ENCODE measurements around the gene NLE1. TPM values are rescaled to one million over a fixed set of nuclear protein-coding genes. Genes with fewer than 3 reads are reported as not detected.
"Not testable (repeated sequence)": the region's sequence is repeated elsewhere in the genome, so short reads cannot be mapped to it uniquely, and the experiment has no call there.

NLE1 gene
- total RNA-seq, 2 donors from 2014 or later = 12.5 to 17.7 TPM

DNA sequence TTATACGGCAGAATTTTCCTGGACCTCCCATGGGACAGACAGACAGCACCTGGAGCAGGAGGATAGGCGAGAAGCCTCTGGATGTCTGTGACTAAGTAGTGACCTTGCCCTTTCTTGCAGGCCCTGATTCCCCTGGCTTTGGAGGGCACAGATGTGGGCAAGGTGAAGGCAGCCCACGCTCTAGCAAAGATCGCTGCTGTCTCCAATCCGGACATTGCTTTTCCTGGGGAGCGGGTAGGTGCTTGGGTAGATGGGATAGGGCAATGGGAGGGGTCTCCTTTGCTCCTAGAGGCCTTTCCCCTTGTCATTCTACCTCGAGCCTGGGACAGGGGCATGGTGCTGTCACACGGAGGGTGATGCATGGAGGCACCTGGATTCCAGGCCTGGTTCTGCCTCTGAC, 34.8 kb upstream of the NLE1 start:
- intact Hi-C loops (cut with DNase I) = no loop called here
- Histone ChIP-seq H3K36me3 (no peaks in the 10 kb centered on the region), H3K9me3 (no peaks in the 10 kb centered on the region), H3K27ac (no peak overlapping the region), H3K27me3 (replicated peaks; ENCODE audit: insufficient read depth) (no peaks in the 10 kb centered on the region), H3K4me1 (replicated peaks) (no peaks in the 10 kb centered on the region), H3K4me3 (no peak overlapping the region)
- 69% methylated on average over 8 of the region's 8 CpGs for WGBS
- TF ChIP-seq POLR2AphosphoS5 (IDR thresholded peaks at IDR 0.05) (no peak), POLR2A (IDR thresholded peaks at IDR 0.05) (no peak)
- TF ChIP-seq, protein P1, sequence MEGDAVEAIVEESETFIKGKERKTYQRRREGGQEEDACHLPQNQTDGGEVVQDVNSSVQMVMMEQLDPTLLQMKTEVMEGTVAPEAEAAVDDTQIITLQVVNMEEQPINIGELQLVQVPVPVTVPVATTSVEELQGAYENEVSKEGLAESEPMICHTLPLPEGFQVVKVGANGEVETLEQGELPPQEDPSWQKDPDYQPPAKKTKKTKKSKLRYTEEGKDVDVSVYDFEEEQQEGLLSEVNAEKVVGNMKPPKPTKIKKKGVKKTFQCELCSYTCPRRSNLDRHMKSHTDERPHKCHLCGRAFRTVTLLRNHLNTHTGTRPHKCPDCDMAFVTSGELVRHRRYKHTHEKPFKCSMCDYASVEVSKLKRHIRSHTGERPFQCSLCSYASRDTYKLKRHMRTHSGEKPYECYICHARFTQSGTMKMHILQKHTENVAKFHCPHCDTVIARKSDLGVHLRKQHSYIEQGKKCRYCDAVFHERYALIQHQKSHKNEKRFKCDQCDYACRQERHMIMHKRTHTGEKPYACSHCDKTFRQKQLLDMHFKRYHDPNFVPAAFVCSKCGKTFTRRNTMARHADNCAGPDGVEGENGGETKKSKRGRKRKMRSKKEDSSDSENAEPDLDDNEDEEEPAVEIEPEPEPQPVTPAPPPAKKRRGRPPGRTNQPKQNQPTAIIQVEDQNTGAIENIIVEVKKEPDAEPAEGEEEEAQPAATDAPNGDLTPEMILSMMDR (IDR thresholded peaks at IDR 0.05) = no peak
- DNase-seq (ENCODE audit: low spot score) = no peak

DNA sequence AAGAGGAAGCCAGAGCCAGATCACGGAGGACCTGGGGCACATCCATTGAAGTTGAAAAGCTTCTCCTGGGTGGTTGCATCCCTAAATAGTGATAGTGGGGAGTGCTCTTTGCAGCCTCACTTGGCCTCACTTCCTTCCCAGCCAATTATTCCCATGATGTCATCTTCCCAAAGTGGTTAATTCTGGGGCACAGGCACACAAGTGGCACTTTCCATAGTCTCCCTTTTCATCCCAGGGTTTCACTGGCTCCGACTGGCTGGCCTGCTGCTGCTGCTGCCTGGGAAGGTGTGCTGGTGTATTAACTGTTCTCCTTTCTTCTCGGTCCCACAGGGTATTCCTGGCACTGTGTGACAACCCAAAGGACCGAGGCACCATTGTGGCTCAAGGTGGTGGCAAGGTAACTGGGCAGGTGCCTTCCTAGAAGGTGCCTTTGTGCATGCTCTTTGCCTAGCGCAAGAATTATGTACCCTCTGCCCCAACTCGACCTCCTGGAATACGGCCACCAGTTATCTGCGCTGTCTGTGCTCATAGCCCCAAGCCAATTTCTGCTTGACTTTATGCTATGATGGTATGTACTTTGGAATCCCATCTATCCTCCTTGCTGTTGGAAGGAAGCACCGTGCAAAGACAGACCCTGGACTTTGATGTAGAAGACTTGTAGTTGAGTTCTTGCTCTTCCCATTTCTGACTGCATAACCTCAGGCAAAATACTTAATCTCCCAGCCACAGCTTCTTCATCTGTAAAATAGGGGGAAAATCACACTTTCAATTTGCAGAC, 33.7 kb upstream of the NLE1 start:
- no peak for TF ChIP-seq POLR2AphosphoS5 (IDR thresholded peaks at IDR 0.05)
- TF ChIP-seq, protein P1 (IDR thresholded peaks at IDR 0.05) = no peak
- no peak for TF ChIP-seq POLR2A (IDR thresholded peaks at IDR 0.05)
- Histone ChIP-seq H3K27me3 (replicated peaks; ENCODE audit: insufficient read depth) (no peaks in the 10 kb centered on the region), H3K9me3 (no peaks in the 10 kb centered on the region), H3K4me1 (replicated peaks) (no peaks in the 10 kb centered on the region), H3K27ac (no peak overlapping the region), H3K36me3 (no peaks in the 10 kb centered on the region), H3K4me3 (no peak overlapping the region)
- WGBS = 74% methylated on average over 9 of the region's 9 CpGs
- DNase-seq (ENCODE audit: low spot score) = no peak
- intact Hi-C loops (cut with DNase I) = no loop called here

DNA sequence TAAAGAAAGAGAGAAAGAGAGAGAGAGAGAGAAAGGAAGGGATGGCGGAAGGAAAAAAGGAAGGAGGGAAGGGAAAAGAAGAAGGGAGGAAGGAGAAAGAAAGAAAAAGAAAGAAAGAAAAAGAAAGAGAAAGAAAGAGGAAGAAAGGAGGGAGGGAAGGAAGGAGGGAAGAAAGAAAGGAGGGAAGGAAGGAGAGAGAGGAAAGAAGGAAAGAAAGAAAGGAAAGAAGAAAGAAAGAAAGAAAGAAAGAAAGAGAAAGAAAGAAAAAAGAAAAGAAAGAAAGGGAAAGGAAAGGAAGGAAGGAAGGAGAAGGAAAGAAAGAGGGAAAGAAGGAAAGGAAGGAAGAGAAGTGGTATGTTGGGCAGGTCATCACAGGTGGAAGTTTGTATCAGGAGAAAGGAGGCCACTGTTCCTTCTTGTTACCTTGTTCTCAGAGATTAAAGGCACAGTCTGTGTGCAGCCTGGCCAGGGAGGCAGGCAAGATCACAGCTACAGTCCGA, 32.8 kb upstream of the NLE1 start:
- Histone ChIP-seq H3K27ac (no peak overlapping the region), H3K27me3 (replicated peaks; ENCODE audit: insufficient read depth) (no peaks in the 10 kb centered on the region), H3K36me3 (no peaks in the 10 kb centered on the region), H3K4me1 (replicated peaks) (no peaks in the 10 kb centered on the region), H3K9me3 (no peaks in the 10 kb centered on the region), H3K4me3 (no peak overlapping the region)
- no peak for TF ChIP-seq POLR2AphosphoS5 (IDR thresholded peaks at IDR 0.05)
- TF ChIP-seq, protein P1 (IDR thresholded peaks at IDR 0.05) = no peak
- 75% methylated on average over 2 of the region's 2 CpGs for WGBS
- intact Hi-C loops (cut with DNase I) = loop anchor here (5.0 kb wide), 2 partner anchors 137 to 357 kb away; no protein-coding TSS in a partner anchor
- no peak for DNase-seq (ENCODE audit: low spot score)

DNA sequence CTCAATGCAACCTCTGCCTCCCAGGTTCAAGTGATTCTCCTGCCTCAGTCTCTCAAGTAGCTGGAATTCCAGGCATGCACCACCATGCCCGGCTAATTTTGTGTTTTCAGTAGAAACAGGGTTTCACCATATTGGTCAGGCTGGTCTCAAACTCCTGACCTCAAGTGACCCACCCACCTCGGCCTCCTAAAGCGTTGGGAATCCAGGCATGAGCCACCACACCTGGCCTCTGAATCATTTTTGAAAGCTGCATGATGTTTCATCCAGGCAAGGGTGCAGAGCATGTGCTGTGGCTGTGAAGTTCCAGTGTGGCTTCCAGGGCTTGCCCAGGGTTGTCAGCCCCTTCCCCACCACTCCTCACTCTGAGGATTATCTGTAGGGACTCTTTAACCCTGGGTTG, 30.2 kb upstream of the NLE1 start:
- not testable (repeated sequence) for H3K27ac ChIP-seq; DNase-seq (ENCODE audit: low spot score); H3K27me3 ChIP-seq (replicated peaks; ENCODE audit: insufficient read depth); H3K9me3 ChIP-seq; H3K36me3 ChIP-seq; H3K4me1 ChIP-seq (replicated peaks); H3K4me3 ChIP-seq
- intact Hi-C loops (cut with DNase I) = loop anchor here (5.0 kb wide), 2 partner anchors 140 to 360 kb away; no protein-coding TSS in a partner anchor
- 87% methylated on average over 3 of the region's 3 CpGs for WGBS

DNA sequence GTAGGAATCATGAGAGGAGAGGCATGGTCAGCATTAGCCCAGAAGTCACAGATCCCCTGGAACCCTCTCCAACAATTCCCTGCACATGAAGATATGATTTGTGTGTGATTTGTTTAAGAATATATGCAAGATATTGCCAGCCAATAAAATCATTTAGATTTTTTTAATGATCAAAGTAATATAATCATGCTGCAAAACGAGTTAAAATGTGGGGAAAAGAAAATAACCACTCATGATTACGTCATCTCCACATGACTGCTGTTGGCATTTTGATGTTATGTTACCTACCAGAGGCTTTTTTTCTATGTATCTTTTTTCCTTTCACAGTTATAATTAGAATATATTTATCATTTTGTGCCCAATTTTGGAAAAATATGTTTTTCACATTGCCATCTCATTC, 29.7 kb upstream of the NLE1 start:
- DNase-seq (ENCODE audit: low spot score) = no peak
- Histone ChIP-seq H3K27me3 (replicated peaks; ENCODE audit: insufficient read depth) (no peaks in the 10 kb centered on the region), H3K27ac (no peak overlapping the region), H3K4me3 (no peak overlapping the region), H3K9me3 (no peaks in the 10 kb centered on the region), H3K4me1 (replicated peaks) (no peaks in the 10 kb centered on the region), H3K36me3 (no peaks in the 10 kb centered on the region)
- WGBS = 53% methylated on average over 2 of the region's 2 CpGs
- TF ChIP-seq, protein P1 (IDR thresholded peaks at IDR 0.05) = no peak
- TF ChIP-seq POLR2A (IDR thresholded peaks at IDR 0.05) = no peak
- TF ChIP-seq POLR2AphosphoS5 (IDR thresholded peaks at IDR 0.05) = no peak
- intact Hi-C loops (cut with DNase I) = loop anchor here (5.0 kb wide), 2 partner anchors 140 to 360 kb away; no protein-coding TSS in a partner anchor
